DMS114 treated with DMSO at 0.1 percent for 48 hours (cell line): ENCODE measurements around the gene EPHA1.

Experiments used
- DNase-seq: peaks from one replicate; lab custom pipeline; 2025; ENCODE audit not compliant: unreplicated experiment; lab: John Stamatoyannopoulos, UW

Gene EPHA1

GRCh38 chr7:143390104-143390772 lies 18.4 kb downstream of the EPHA1 start:
- DNase-seq, result no peak

GRCh38 chr7:143389316-143390103 lies 19.1 kb downstream of the EPHA1 start:
- no peak for DNase-seq

GRCh38 chr7:143388491-143389101 lies 20.1 kb downstream of the EPHA1 start:
- DNase-seq, result no peak

- DNase-seq, result no peak
Observed at GRCh38 chr7:143388051-143388450, 20.6 kb downstream of the EPHA1 start.

- DNase-seq, result no peak
Observed at GRCh38 chr7:143387156-143387975, 21.3 kb downstream of the EPHA1 start.

DNA sequence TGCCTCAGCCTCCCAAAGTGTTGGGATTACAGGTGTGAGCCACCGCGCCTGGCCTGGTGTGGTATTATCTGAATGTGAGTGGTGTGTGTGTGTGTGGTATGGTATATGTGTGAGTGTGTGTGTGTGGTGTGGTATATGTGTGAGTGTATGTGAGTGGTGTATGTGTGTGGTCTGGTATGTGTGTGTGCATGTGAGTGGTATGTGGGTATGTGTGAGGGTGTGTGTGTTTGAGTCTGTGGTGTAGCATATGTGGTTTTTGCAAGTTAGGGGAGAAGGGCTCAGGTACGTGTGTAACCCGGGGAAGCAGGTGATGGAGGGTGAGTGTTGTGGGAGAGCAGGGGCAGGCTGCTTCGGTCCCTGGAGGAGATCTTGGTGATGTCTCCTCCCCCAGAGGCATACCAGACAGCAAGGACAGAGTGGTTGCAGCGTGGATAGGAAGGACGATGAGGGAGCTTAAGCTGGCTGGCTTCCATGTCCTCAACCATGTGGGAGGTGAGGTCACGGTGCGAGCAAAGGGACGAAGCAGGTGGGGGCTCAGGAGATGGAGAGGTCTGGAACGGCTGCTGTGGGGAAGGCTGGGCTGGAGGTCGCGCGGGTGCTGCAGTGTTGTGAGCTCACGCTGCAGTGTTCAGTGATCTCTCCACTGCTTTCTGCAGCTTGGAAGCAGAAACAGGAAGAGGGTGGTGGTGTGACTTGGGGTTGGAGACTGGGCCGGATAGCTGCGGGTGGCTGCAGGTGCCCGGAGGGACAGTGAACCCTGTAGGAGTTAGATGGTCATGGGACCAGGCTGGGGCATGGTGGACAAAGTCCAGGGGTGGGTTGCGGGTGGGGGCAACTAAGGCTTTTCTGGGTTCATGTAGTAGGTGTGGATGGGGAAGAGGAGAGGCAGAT lies 22.5 kb downstream of the EPHA1 start:
- DNase-seq, result no peak

DNA sequence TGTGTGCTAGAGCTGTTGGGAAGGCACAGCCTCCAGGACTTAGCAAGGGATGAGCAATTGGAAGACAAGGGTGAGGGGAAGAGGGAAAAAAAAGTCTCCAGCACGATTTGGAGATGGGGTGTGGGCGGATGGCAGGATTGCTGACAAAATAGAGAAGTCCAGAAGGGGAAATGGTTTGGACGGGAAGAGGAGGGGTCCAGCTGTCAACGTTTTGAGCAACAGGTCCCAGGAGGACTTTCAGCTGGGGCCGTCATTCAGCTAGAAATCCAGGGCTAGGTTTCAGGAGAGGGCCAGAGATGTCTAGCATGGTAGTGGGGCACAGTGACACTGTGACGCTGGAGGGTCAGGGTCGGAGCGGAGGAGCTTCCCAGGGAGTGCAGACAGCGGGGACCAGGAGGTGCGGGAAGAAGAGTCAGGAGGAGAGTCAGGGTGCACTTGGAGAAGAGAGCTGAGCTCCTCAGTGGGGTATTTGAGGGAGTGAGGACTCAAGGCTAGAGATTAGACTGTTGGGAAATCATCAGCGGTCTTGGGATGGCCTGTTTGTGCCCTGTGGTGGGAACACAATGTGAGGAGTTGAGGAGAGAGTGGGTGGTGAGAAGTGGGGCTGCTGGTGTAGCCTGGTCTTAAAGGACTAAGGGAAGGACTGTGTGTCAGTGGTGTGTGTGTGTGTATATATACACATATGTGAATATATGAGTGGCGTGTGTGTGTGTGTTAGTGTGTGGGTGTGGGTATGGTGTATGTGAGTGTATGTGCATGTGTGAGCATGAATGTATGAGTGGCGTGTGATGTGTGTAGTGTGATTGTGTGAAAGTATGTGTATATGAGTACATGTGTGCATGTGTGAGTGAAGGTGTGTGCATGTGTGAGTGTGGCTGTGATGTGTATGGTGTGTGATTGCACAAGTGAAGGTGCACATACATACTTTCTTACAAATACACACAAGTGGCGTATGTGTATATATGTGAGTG lies 23.7 kb downstream of the EPHA1 start:
- no peak for DNase-seq

DNA sequence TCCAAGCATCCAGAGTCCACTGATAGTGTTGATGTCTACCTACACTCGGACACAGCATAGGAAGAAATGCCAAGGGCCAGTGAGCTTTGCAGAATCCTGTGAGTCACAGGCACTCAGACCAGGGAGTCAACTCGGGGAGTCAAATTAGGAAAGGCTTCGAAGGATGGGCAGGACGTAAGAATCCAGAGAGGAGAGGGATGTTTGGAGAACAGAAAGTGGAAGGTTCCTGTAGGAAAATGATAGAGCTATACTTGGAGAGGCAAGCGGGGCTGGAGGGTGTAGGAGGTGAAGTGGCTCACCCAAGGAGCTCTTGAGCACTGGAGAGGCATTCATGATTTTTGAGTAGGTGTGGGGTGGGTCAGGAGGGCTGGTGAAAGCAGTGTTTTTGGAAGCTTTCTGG lies 24.5 kb downstream of the EPHA1 start:
- no peak for DNase-seq

DNA sequence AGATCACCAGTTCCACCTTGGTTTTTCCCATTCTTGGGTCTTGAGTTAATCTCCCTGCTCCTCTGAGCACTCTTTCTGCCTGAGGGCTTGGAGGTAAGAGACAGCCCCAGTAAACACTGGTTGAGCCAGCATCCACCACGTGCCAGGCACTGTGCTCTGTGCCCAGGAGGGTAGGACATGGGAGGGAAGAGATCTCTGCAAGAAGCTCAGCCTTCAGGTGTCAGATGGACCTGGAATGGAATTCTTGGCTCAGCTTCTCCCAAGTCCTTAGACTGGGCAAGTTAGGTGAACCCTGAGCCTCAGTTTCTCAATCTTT lies 25.1 kb downstream of the EPHA1 start:
- no peak for DNase-seq

- no peak for DNase-seq
Observed at GRCh38 chr7:143382791-143383641, 25.6 kb downstream of the EPHA1 start.

DNA sequence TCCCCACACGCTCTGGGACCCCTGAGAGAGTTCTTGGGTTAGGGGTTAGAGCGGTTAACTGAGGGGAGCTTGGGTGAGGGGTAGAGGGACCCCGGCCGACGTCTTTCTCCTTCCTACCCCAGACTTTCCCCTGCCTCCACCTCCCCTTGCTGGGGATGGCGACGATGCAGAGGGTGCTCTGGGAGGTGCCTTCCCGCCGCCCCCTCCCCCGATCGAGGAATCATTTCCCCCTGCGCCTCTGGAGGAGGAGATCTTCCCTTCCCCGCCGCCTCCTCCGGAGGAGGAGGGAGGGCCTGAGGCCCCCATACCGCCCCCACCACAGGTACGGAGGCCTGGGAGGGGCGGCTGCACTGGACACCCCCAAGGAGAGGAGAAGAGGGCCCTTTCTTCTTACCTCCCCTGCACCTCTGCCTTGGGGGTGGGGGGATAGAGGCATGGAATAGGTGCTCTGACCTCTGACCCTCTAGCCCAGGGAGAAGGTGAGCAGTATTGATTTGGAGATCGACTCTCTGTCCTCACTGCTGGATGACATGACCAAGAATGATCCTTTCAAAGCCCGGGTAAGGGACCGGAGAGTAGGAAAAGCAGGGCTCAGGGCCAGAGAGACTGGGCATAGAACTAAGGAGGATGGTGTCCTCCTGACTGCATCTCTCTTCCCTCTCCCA lies 26.4 kb downstream of the EPHA1 start:
- DNase-seq, result no peak

DNA sequence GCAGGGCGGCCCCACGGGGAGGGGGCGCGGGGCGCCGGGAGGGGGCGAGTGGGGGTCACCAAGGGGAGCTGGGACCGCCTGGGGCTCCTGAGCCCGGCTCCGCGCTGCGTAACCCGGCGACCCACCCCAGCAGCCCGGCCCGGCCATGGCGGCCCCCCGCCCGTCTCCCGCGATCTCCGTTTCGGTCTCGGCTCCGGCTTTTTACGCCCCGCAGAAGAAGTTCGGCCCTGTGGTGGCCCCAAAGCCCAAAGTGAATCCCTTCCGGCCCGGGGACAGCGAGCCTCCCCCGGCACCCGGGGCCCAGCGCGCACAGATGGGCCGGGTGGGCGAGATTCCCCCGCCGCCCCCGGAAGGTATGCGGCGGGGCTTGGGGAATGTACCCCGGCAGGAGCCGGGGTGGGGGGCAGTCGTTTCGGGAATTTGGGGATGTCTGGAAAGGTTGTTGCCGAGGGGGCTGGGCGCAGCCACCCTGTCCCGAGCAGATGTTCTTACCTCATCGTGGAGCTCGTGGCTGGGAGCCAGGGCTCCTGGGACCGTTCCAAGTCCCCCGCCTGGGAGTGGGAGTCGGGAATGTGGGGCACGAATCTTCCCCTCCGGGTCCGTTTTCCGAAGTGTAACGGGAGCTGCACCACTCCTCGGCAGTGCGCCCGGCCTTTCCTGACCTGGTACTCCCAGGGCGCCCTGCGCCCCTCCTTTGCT lies 27.1 kb downstream of the EPHA1 start:
- DNase-seq, result no peak

- DNase-seq, result peak; percentile 78
Observed at GRCh38 chr7:143380646-143381426, 27.8 kb downstream of the EPHA1 start, which contains the start of gene ZYX. Gene ZYX (plus strand): TSS chr7:143381345. CDS start chr7:143381572, 227 bp downstream.

GRCh38 chr7:143380260-143380645 lies 28.4 kb downstream of the EPHA1 start:
- peak; percentile 67 for DNase-seq

- peak; percentile 67 for DNase-seq
Observed at GRCh38 chr7:143379611-143380259, 28.9 kb downstream of the EPHA1 start.

DNA sequence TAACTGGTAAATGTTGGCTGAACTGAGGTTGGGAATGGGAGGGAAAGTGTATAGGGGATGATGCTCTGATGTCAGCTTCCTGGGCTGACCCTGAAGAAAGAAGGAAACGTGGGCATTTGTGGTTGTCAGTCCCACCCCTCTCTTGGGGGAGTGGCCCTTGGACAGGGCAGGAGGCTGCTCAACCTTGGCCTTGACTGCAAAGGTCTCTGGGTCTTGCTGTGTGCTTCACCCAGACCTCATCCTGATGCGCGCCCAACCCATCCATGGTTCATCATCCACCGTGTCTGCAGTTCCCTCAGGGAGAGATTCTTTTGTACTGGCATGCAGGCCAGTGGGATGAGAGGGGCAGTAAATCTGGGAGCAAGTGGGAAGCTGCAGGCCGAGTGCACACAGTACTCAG lies 32.3 kb downstream of the EPHA1 start:
- DNase-seq, result no peak
